ENCODE data around the gene FAM228B.
A peak's percentile ranks its signal among the peaks of the same experiment; 100 is the strongest.

The FAM228B gene

GRCh38 chr2:24077535-24077877, 45.8 kb upstream of the FAM228B start:
- peaks cover 48% of the 10 kb centered on the region for H3K4me1 Mint-ChIP-seq
- no peaks in the 10 kb centered on the region for H3K9me3 Mint-ChIP-seq
- H3K27me3 Mint-ChIP-seq (ENCODE audit: low read depth), result peaks cover 4% of the 10 kb centered on the region
- peak overlapping the region; percentile 93 to 98 (median 96) for H3K27ac Mint-ChIP-seq
- TF ChIP-seq CTCF (IDR thresholded peaks at IDR 0.05; ENCODE audit: unreplicated experiment in 3 of 3), result no peak
- peak overlapping the region; percentile 97 to 98 (median 97) for H3K4me3 Mint-ChIP-seq
- peaks cover 41% of the 10 kb centered on the region for H3K36me3 Mint-ChIP-seq (ENCODE audit: low read depth)

GRCh38 chr2:24077879-24078278, 45.4 kb upstream of the FAM228B start:
- peak overlapping the region; percentile 97 to 98 (median 97) for H3K4me3 Mint-ChIP-seq

DNA sequence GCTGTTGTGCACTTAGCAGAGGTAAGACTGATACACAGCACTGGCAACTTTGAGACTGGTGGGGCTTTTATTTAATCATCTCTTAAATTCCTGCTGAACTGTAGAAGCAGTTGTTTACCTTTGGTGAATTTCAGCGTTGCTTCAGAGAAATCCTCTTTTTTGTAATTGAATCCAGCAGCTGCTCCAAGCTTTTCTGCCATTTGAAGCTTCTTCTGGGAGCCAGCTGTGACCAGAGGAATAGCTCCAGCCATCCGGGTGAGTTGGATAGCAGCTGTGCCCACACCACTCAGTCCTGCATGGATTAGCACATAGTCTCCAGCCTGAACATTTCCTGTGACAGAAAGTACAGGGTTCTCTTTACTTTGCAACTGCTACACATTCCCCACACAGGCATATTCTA, 42.6 kb upstream of the FAM228B start:
- TF ChIP-seq CTCF (IDR thresholded peaks at IDR 0.05; ENCODE audit: unreplicated experiment in 3 of 3), result no peak
- Mint-ChIP-seq H3K4me3 (peak overlapping the region in 2 of 3 experiments; percentile 37 to 71), H3K9me3 (no peaks in the 10 kb centered on the region), H3K4me1 (peaks cover 51% of the 10 kb centered on the region), H3K27me3 (ENCODE audit: low read depth) (peaks cover 4% of the 10 kb centered on the region), H3K27ac (peak overlapping the region; percentile 79 to 92 (median 86)), H3K36me3 (ENCODE audit: low read depth) (peaks cover 36% of the 10 kb centered on the region)

More at GRCh38 chr2:24077879-24078278, 45.4 kb upstream of the FAM228B start:
- no peak for TF ChIP-seq CTCF (IDR thresholded peaks at IDR 0.05; ENCODE audit: unreplicated experiment in 3 of 3)
- Mint-ChIP-seq H3K27ac (peak overlapping the region; percentile 93 to 98 (median 96)), H3K4me1 (peaks cover 50% of the 10 kb centered on the region), H3K36me3 (ENCODE audit: low read depth) (peaks cover 41% of the 10 kb centered on the region), H3K9me3 (no peaks in the 10 kb centered on the region), H3K27me3 (ENCODE audit: low read depth) (peaks cover 4% of the 10 kb centered on the region)

- Mint-ChIP-seq H3K9me3 (no peaks in the 10 kb centered on the region), H3K27me3 (ENCODE audit: low read depth) (peaks cover 3% of the 10 kb centered on the region), H3K36me3 (ENCODE audit: low read depth) (peaks cover 36% of the 10 kb centered on the region), H3K27ac (peak overlapping the region; percentile 98 to 99 (median 99)), H3K4me1 (peaks cover 37% of the 10 kb centered on the region), H3K4me3 (peak overlapping the region; percentile 90 to 96 (median 93))
- TF ChIP-seq CTCF (IDR thresholded peaks at IDR 0.05; ENCODE audit: unreplicated experiment in 3 of 3), result no peak
Measured at GRCh38 chr2:24082787-24083566, 40.3 kb upstream of the FAM228B start.

GRCh38 chr2:24083567-24084385, 39.5 kb upstream of the FAM228B start:
- peaks cover 39% of the 10 kb centered on the region for H3K36me3 Mint-ChIP-seq (ENCODE audit: low read depth)
- no peaks in the 10 kb centered on the region for H3K9me3 Mint-ChIP-seq
- H3K27me3 Mint-ChIP-seq (ENCODE audit: low read depth), result no peaks in the 10 kb centered on the region
- H3K27ac Mint-ChIP-seq, result peak overlapping the region; percentile 98 to 99 (median 99)
- peak overlapping the region; percentile 90 to 96 (median 93) for H3K4me3 Mint-ChIP-seq
- peaks cover 35% of the 10 kb centered on the region for H3K4me1 Mint-ChIP-seq
- TF ChIP-seq CTCF (IDR thresholded peaks at IDR 0.05; ENCODE audit: unreplicated experiment in 3 of 3), result no peak

All from nephron (organoid).